Measurements from ENCODE around the gene METTL25B.

The METTL25B gene

GRCh38 chr1:156733989-156734584 is 5.8 kb downstream of the METTL25B start:
- Histone ChIP-seq H3K36me3 (ENCODE audit: control insufficient read depth in 1 of 2, insufficient read depth in 2 of 2, low read length in 2 of 2) (peaks cover 24 to 47% of the 10 kb centered on the region in 2 donors), H3K27me3 (ENCODE audit: low read depth, low read length) (no peaks in the 10 kb centered on the region), H3K4me1 (ENCODE audit: control insufficient read depth in 1 of 2, insufficient read depth in 2 of 2, low read length in 2 of 2) (peaks cover 0 to 3% of the 10 kb centered on the region in 2 donors), H3K9me3 (ENCODE audit: control insufficient read depth in 1 of 2, low read length in 2 of 2) (no peaks in the 10 kb centered on the region), H3K4me3 (ENCODE audit: low read depth in 1 of 2, low read length in 2 of 2) (no peak overlapping the region), H3K27ac (ENCODE audit: low read length) (no peak overlapping the region)

- H3K9me3 ChIP-seq (ENCODE audit: control insufficient read depth in 1 of 2, low read length in 2 of 2) = no peaks in the 10 kb centered on the region
- H3K27me3 ChIP-seq (ENCODE audit: low read depth, low read length) = no peaks in the 10 kb centered on the region
- H3K4me3 ChIP-seq (ENCODE audit: low read depth in 1 of 2, low read length in 2 of 2) = no peak overlapping the region
- no peak overlapping the region for H3K27ac ChIP-seq (ENCODE audit: low read length)
- H3K36me3 ChIP-seq (ENCODE audit: control insufficient read depth in 1 of 2, insufficient read depth in 2 of 2, low read length in 2 of 2) = peaks cover 25 to 51% of the 10 kb centered on the region in 2 donors
- H3K4me1 ChIP-seq (ENCODE audit: control insufficient read depth in 1 of 2, insufficient read depth in 2 of 2, low read length in 2 of 2) = peaks cover 7 to 15% of the 10 kb centered on the region in 2 donors
Observed at GRCh38 chr1:156738407-156738806, 10.1 kb downstream of the METTL25B start.

GRCh38 chr1:156738916-156739315 is 10.6 kb downstream of the METTL25B start:
- Histone ChIP-seq H3K4me1 (ENCODE audit: control insufficient read depth in 1 of 2, insufficient read depth in 2 of 2, low read length in 2 of 2) (peaks cover 7 to 15% of the 10 kb centered on the region in 2 donors), H3K4me3 (ENCODE audit: low read depth in 1 of 2, low read length in 2 of 2) (no peak overlapping the region), H3K27ac (ENCODE audit: low read length) (no peak overlapping the region), H3K9me3 (ENCODE audit: control insufficient read depth in 1 of 2, low read length in 2 of 2) (no peaks in the 10 kb centered on the region), H3K36me3 (ENCODE audit: control insufficient read depth in 1 of 2, insufficient read depth in 2 of 2, low read length in 2 of 2) (peaks cover 25 to 51% of the 10 kb centered on the region in 2 donors), H3K27me3 (ENCODE audit: low read depth, low read length) (no peaks in the 10 kb centered on the region)

GRCh38 chr1:156740237-156740740 is 12.0 kb downstream of the METTL25B start:
- Histone ChIP-seq H3K9me3 (ENCODE audit: control insufficient read depth in 1 of 2, low read length in 2 of 2) (no peaks in the 10 kb centered on the region), H3K36me3 (ENCODE audit: control insufficient read depth in 1 of 2, insufficient read depth in 2 of 2, low read length in 2 of 2) (peaks cover 28 to 59% of the 10 kb centered on the region in 2 donors), H3K27ac (ENCODE audit: low read length) (peak overlapping the region; percentile 90)

GRCh38 chr1:156740741-156741480 is 12.6 kb downstream of the METTL25B start, which contains the start of gene MRPL24:
Gene MRPL24, minus strand, starts transcription at chr1:156741088. Its CDS starts 2,384 bp downstream, at chr1:156738704.
- Histone ChIP-seq H3K27ac (ENCODE audit: low read length) (peak within 1 kb of the TSS; percentile 90), H3K27me3 (ENCODE audit: low read depth, low read length) (no peaks in the 10 kb centered on the region), H3K4me1 (ENCODE audit: control insufficient read depth in 1 of 2, insufficient read depth in 2 of 2, low read length in 2 of 2) (peaks cover 13 to 26% of the 10 kb centered on the region in 2 donors), H3K9me3 (ENCODE audit: control insufficient read depth in 1 of 2, low read length in 2 of 2) (no peaks in the 10 kb centered on the region), H3K36me3 (ENCODE audit: control insufficient read depth in 1 of 2, insufficient read depth in 2 of 2, low read length in 2 of 2) (peaks cover 28 to 55% of the 10 kb centered on the region in 2 donors), H3K4me3 (ENCODE audit: low read depth in 1 of 2, low read length in 2 of 2) (peak within 1 kb of the TSS; percentile 86 to 92)

More at GRCh38 chr1:156740237-156740740, 12.0 kb downstream of the METTL25B start:
- H3K4me1 ChIP-seq (ENCODE audit: control insufficient read depth in 1 of 2, insufficient read depth in 2 of 2, low read length in 2 of 2) = peaks cover 7 to 20% of the 10 kb centered on the region in 2 donors
- peak overlapping the region; percentile 86 to 92 for H3K4me3 ChIP-seq (ENCODE audit: low read depth in 1 of 2, low read length in 2 of 2)
- no peaks in the 10 kb centered on the region for H3K27me3 ChIP-seq (ENCODE audit: low read depth, low read length)

GRCh38 chr1:156741481-156741983 is 13.3 kb downstream of the METTL25B start:
- no peaks in the 10 kb centered on the region for H3K27me3 ChIP-seq (ENCODE audit: low read depth, low read length)
- peak overlapping the region; percentile 64 to 92 for H3K4me3 ChIP-seq (ENCODE audit: low read depth in 1 of 2, low read length in 2 of 2)
- H3K9me3 ChIP-seq (ENCODE audit: control insufficient read depth in 1 of 2, low read length in 2 of 2) = no peaks in the 10 kb centered on the region
- H3K36me3 ChIP-seq (ENCODE audit: control insufficient read depth in 1 of 2, insufficient read depth in 2 of 2, low read length in 2 of 2) = peaks cover 24 to 49% of the 10 kb centered on the region in 2 donors
- peak overlapping the region; percentile 90 for H3K27ac ChIP-seq (ENCODE audit: low read length)
- H3K4me1 ChIP-seq (ENCODE audit: control insufficient read depth in 1 of 2, insufficient read depth in 2 of 2, low read length in 2 of 2) = peaks cover 13 to 32% of the 10 kb centered on the region in 2 donors

- peak overlapping the region in 1 of 2 donors; percentile 64 for H3K4me3 ChIP-seq (ENCODE audit: low read depth in 1 of 2, low read length in 2 of 2)
- peaks cover 13 to 34% of the 10 kb centered on the region in 2 donors for H3K4me1 ChIP-seq (ENCODE audit: control insufficient read depth in 1 of 2, insufficient read depth in 2 of 2, low read length in 2 of 2)
- H3K27ac ChIP-seq (ENCODE audit: low read length) = peak overlapping the region; percentile 90
- H3K36me3 ChIP-seq (ENCODE audit: control insufficient read depth in 1 of 2, insufficient read depth in 2 of 2, low read length in 2 of 2) = peaks cover 24 to 48% of the 10 kb centered on the region in 2 donors
- H3K9me3 ChIP-seq (ENCODE audit: control insufficient read depth in 1 of 2, low read length in 2 of 2) = no peaks in the 10 kb centered on the region
- H3K27me3 ChIP-seq (ENCODE audit: low read depth, low read length) = no peaks in the 10 kb centered on the region
Observed at GRCh38 chr1:156742017-156742416, 13.7 kb downstream of the METTL25B start.

GRCh38 chr1:156742801-156743200 is 14.5 kb downstream of the METTL25B start:
- H3K27ac ChIP-seq (ENCODE audit: low read length) = no peak overlapping the region
- peaks cover 17 to 40% of the 10 kb centered on the region in 2 donors for H3K4me1 ChIP-seq (ENCODE audit: control insufficient read depth in 1 of 2, insufficient read depth in 2 of 2, low read length in 2 of 2)
- no peaks in the 10 kb centered on the region for H3K9me3 ChIP-seq (ENCODE audit: control insufficient read depth in 1 of 2, low read length in 2 of 2)
- H3K27me3 ChIP-seq (ENCODE audit: low read depth, low read length) = no peaks in the 10 kb centered on the region
- H3K4me3 ChIP-seq (ENCODE audit: low read depth in 1 of 2, low read length in 2 of 2) = no peak overlapping the region
- H3K36me3 ChIP-seq (ENCODE audit: control insufficient read depth in 1 of 2, insufficient read depth in 2 of 2, low read length in 2 of 2) = peaks cover 21 to 44% of the 10 kb centered on the region in 2 donors

GRCh38 chr1:156743367-156744302 is 15.4 kb downstream of the METTL25B start:
- Histone ChIP-seq H3K4me3 (ENCODE audit: low read depth in 1 of 2, low read length in 2 of 2) (no peak overlapping the region), H3K4me1 (ENCODE audit: control insufficient read depth in 1 of 2, insufficient read depth in 2 of 2, low read length in 2 of 2) (peaks cover 25 to 49% of the 10 kb centered on the region in 2 donors), H3K27ac (ENCODE audit: low read length) (no peak overlapping the region), H3K27me3 (ENCODE audit: low read depth, low read length) (no peaks in the 10 kb centered on the region), H3K9me3 (ENCODE audit: control insufficient read depth in 1 of 2, low read length in 2 of 2) (no peaks in the 10 kb centered on the region), H3K36me3 (ENCODE audit: control insufficient read depth in 1 of 2, insufficient read depth in 2 of 2, low read length in 2 of 2) (peaks cover 21 to 38% of the 10 kb centered on the region in 2 donors)

GRCh38 chr1:156744344-156744743 is 16.1 kb downstream of the METTL25B start:
- no peaks in the 10 kb centered on the region for H3K9me3 ChIP-seq (ENCODE audit: control insufficient read depth in 1 of 2, low read length in 2 of 2)
- H3K27me3 ChIP-seq (ENCODE audit: low read depth, low read length) = no peaks in the 10 kb centered on the region
- H3K36me3 ChIP-seq (ENCODE audit: control insufficient read depth in 1 of 2, insufficient read depth in 2 of 2, low read length in 2 of 2) = peaks cover 21 to 43% of the 10 kb centered on the region in 2 donors
- H3K4me3 ChIP-seq (ENCODE audit: low read depth in 1 of 2, low read length in 2 of 2) = no peak overlapping the region
- no peak overlapping the region for H3K27ac ChIP-seq (ENCODE audit: low read length)
- peaks cover 32 to 56% of the 10 kb centered on the region in 2 donors for H3K4me1 ChIP-seq (ENCODE audit: control insufficient read depth in 1 of 2, insufficient read depth in 2 of 2, low read length in 2 of 2)

All from muscle layer of duodenum (tissue), 2 donors.